Neural crest cell (in vitro differentiated cells): ENCODE measurements around the gene CBLIF. TPM values are rescaled to one million over a fixed set of nuclear protein-coding genes. Genes with fewer than 3 reads are reported as not detected.

ENCODE experiments used
- DNase-seq: peaks from one replicate; pipeline ENCODE4 v3.0.0; 2021; ENCODE audit warnings: low read depth, mixed read lengths, low spot score
- H3K27ac Mint-ChIP-seq: one replicate; pipeline ENCODE4 v1.8.0; 2021; ENCODE audit warnings: mild to moderate bottlenecking, mixed read lengths; ENCODE audit not compliant: unreplicated experiment
- H3K27me3 Mint-ChIP-seq: 2 replicates; pipeline ENCODE4 v1.8.0; 2021; ENCODE audit warnings: low read depth, mild to moderate bottlenecking, mixed read lengths
- H3K36me3 Mint-ChIP-seq: 2 replicates; pipeline ENCODE4 v1.8.0; 2021; ENCODE audit warnings: low read depth, mild to moderate bottlenecking, mixed read lengths
- H3K4me1 Mint-ChIP-seq: 2 replicates; pipeline ENCODE4 v1.8.0; 2021; ENCODE audit warnings: mixed read lengths
- H3K4me3 Mint-ChIP-seq: one replicate; pipeline ENCODE4 v1.8.0; 2021; ENCODE audit warnings: mild to moderate bottlenecking, mixed read lengths
- H3K9me3 Mint-ChIP-seq: 2 replicates; pipeline ENCODE4 v1.8.0; 2021; ENCODE audit warnings: mixed read lengths
- CTCF ChIP-seq: fragments of 200-600 bp; sonication (generic); conservative IDR thresholded peaks from 2 replicates; pipeline ENCODE4 v1.5.0; 2021; ENCODE audit warnings: antibody characterized with exemption, mild to moderate bottlenecking
- total RNA-seq: library from RNA; stranded (reverse); gene quantifications from 2 replicates; pipeline ENCODE4 v1.2.1, GENCODE V29; 2021

CBLIF gene
- total RNA-seq, 1 donor from 2014 or later: not detected

- no peak for TF ChIP-seq CTCF
- no peak within 1 kb of the TSS for H3K4me3 Mint-ChIP-seq
- H3K27me3 Mint-ChIP-seq: no peaks in the 10 kb centered on the region
- H3K9me3 Mint-ChIP-seq: no peaks in the 10 kb centered on the region
- no peaks in the 10 kb centered on the region for H3K4me1 Mint-ChIP-seq
- H3K27ac Mint-ChIP-seq: no peak within 1 kb of the TSS
- no peak for DNase-seq
- no peaks in the 10 kb centered on the region for H3K36me3 Mint-ChIP-seq
These were observed 33.3 kb upstream of the CBLIF start, which contains the start of gene OOSP3 for GRCh38 chr11:59878575-59878974. Gene OOSP3 (plus strand): TSS chr11:59878782. CDS start chr11:59878809, 27 bp downstream.

DNA sequence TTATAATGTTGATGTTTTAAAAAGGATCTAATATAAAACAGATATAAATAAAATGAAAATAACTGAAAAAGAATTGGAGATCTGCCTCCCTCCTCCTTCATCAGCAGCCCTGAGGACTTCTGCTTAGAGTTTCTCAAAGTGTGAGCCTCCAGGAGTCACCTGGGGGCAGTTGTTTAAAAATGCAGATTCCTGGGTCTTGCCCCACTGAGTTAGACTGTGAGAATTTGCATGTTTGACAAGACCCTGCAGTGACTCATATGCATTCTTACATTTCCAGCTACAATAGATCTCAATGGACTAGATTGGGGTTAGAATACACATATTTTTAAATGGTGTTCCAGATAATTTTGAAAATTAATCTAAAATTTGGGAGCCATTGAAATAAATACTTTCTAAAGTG, 32.5 kb upstream of the CBLIF start:
- H3K36me3 Mint-ChIP-seq: no peaks in the 10 kb centered on the region
- no peaks in the 10 kb centered on the region for H3K4me1 Mint-ChIP-seq
- DNase-seq: no peak
- H3K4me3 Mint-ChIP-seq: no peak overlapping the region
- TF ChIP-seq CTCF: no peak
- H3K27me3 Mint-ChIP-seq: no peaks in the 10 kb centered on the region
- H3K9me3 Mint-ChIP-seq: no peaks in the 10 kb centered on the region
- H3K27ac Mint-ChIP-seq: no peak overlapping the region

GRCh38 chr11:59877325-59877724, 32.0 kb upstream of the CBLIF start:
- H3K4me1 Mint-ChIP-seq: no peaks in the 10 kb centered on the region
- no peak overlapping the region for H3K27ac Mint-ChIP-seq
- DNase-seq: no peak
- H3K27me3 Mint-ChIP-seq: no peaks in the 10 kb centered on the region
- no peak for TF ChIP-seq CTCF
- H3K36me3 Mint-ChIP-seq: no peaks in the 10 kb centered on the region
- no peak overlapping the region for H3K4me3 Mint-ChIP-seq
- no peaks in the 10 kb centered on the region for H3K9me3 Mint-ChIP-seq

GRCh38 chr11:59875856-59876519, 30.7 kb upstream of the CBLIF start:
- Mint-ChIP-seq H3K27me3 (no peaks in the 10 kb centered on the region), H3K4me1 (no peaks in the 10 kb centered on the region), H3K4me3 (no peak overlapping the region), H3K9me3 (peaks cover 4% of the 10 kb centered on the region), H3K36me3 (no peaks in the 10 kb centered on the region), H3K27ac (no peak overlapping the region)
- TF ChIP-seq CTCF: no peak
- DNase-seq: no peak

- Mint-ChIP-seq H3K9me3 (peaks cover 18% of the 10 kb centered on the region), H3K36me3 (peaks cover 5% of the 10 kb centered on the region), H3K4me1 (no peaks in the 10 kb centered on the region), H3K27ac (no peak overlapping the region), H3K4me3 (no peak overlapping the region), H3K27me3 (no peaks in the 10 kb centered on the region)
- TF ChIP-seq CTCF: no peak
- no peak for DNase-seq
These were observed 26.8 kb upstream of the CBLIF start for GRCh38 chr11:59872076-59872475.
